Activated T-cell treated with anti-CD3 and anti-CD28 coated beads, Interleukin-2, amount 50 U/mL, for 1 hour (primary cell): Measurements from ENCODE around the gene HMCN2.
A peak's percentile ranks its signal among the peaks of the same experiment; 100 is the strongest.

ENCODE experiments used
- DNase-seq: peaks from one replicate; pipeline ENCODE4 v3.0.0-alpha.2; 2020

HMCN2 gene

GRCh38 chr9:130443456-130443801, 177.9 kb downstream of the HMCN2 start:
- DNase-seq: no peak

GRCh38 chr9:130443840-130444492, 178.4 kb downstream of the HMCN2 start:
- no peak for DNase-seq

- DNase-seq: peak; percentile 45
These were observed 179.1 kb downstream of the HMCN2 start, which contains the start of gene ASS1 for GRCh38 chr9:130444565-130445221. Gene ASS1, plus strand, starts transcription at chr9:130444961. Its CDS starts 7,268 bp downstream, at chr9:130452229.

GRCh38 chr9:130445268-130445983, 179.9 kb downstream of the HMCN2 start:
- no peak for DNase-seq

- no peak for DNase-seq
These were observed 180.7 kb downstream of the HMCN2 start for GRCh38 chr9:130446101-130446861.

GRCh38 chr9:130447193-130447816, 181.7 kb downstream of the HMCN2 start:
- DNase-seq: no peak

- no peak for DNase-seq
These were observed 182.6 kb downstream of the HMCN2 start for GRCh38 chr9:130448035-130448624.

- no peak for DNase-seq
These were observed 183.4 kb downstream of the HMCN2 start for GRCh38 chr9:130448771-130449603.

GRCh38 chr9:130450344-130451003, 184.9 kb downstream of the HMCN2 start:
- no peak for DNase-seq

- DNase-seq: no peak
These were observed 185.4 kb downstream of the HMCN2 start for GRCh38 chr9:130451004-130451390.

GRCh38 chr9:130451509-130452388, 186.2 kb downstream of the HMCN2 start:
- DNase-seq: no peak

GRCh38 chr9:130452835-130453234, 187.3 kb downstream of the HMCN2 start:
- DNase-seq: no peak

GRCh38 chr9:130453487-130453886, 187.9 kb downstream of the HMCN2 start:
- DNase-seq: no peak

- DNase-seq: no peak
These were observed 188.7 kb downstream of the HMCN2 start for GRCh38 chr9:130454096-130454811.

GRCh38 chr9:130454812-130455325, 189.3 kb downstream of the HMCN2 start:
- DNase-seq: no peak

- DNase-seq: no peak
These were observed 192.7 kb downstream of the HMCN2 start for GRCh38 chr9:130458027-130458803.

GRCh38 chr9:130458804-130459067, 193.2 kb downstream of the HMCN2 start:
- no peak for DNase-seq

GRCh38 chr9:130459151-130459550, 193.6 kb downstream of the HMCN2 start:
- no peak for DNase-seq
